ENCODE data around the gene P3H4. TPM values are rescaled to one million over a fixed set of nuclear protein-coding genes. Genes with fewer than 3 reads are reported as not detected.

Gene P3H4, protein sequence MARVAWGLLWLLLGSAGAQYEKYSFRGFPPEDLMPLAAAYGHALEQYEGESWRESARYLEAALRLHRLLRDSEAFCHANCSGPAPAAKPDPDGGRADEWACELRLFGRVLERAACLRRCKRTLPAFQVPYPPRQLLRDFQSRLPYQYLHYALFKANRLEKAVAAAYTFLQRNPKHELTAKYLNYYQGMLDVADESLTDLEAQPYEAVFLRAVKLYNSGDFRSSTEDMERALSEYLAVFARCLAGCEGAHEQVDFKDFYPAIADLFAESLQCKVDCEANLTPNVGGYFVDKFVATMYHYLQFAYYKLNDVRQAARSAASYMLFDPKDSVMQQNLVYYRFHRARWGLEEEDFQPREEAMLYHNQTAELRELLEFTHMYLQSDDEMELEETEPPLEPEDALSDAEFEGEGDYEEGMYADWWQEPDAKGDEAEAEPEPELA
- total RNA-seq (2012; rRNA removed) (21.5 and 22.2 TPM in 2 replicates), polyA plus RNA-seq (2012; rRNA removed) (66.7 and 76.9 TPM in 2 replicates), Bru-seq, nascent RNA (percentile 73 among the genes with signal in this experiment), BruChase-seq, experiment 1, labeled RNA remaining after a 6-hour chase (percentile 90 among the genes with signal in this experiment), BruChase-seq, experiment 2, labeled RNA remaining after a 2-hour chase (percentile 84 among the genes with signal in this experiment)
- 97.5 and 103 TPM in 2 replicates for polyA plus RNA-seq (2012; cell fraction: cytosol; rRNA removed)
- polyA plus RNA-seq (2012; cell fraction: nucleus; rRNA removed; ENCODE audit: low replicate concordance): 24.6 and 46.5 TPM in 2 replicates
- long read RNA-seq, transcript P3H4-202 (8 exons, 2,601 nt): major isoform, 78 of 145 reads
- long read RNA-seq, partial matches to known transcripts: 37 of 145 reads
- long read RNA-seq, other reads (novel, unspliced or antisense): 28 of 145 reads

DNA sequence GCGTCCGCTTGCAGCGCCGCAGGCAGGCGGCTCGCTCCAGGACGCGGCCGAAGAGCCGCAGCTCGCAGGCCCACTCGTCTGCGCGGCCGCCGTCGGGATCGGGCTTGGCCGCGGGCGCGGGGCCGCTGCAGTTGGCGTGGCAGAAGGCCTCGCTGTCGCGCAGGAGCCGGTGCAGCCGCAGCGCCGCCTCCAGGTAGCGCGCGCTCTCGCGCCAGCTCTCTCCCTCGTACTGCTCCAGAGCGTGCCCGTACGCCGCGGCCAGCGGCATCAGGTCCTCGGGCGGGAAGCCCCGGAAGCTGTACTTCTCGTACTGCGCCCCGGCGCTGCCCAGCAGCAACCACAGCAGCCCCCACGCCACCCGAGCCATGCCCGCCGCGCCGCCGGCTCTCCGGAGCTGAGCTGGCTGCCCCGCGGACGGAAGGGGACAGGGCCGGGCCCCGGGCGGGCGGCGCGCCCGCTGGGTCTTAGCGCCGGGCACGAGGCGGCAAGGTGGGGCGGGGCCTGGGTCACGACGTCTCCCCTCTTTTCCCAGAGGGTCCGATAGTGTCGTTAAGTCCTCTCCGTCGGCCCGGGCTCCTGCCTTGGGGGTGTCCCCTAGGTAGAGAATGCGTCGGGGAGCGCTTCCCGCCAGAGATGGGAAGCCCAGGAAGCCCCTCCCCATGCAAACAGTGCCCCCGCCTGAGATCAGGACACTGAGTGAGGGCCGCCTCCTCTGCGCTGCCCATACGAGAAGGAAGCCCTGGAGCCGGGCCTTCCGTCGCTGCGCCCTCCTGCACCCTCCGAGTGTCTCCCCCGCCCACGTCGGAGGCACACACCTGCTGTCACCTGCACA lies at the start of gene P3H4:
TSS of gene P3H4 (minus strand) at position 401 of the 832 bp plus-strand sequence. CDS start at position 367, 34 bp downstream.
- Histone ChIP-seq H3K18ac (ENCODE audit: low read depth, low read length) (peak within 1 kb of the TSS; percentile 71), H3K4me1 (ENCODE audit: control insufficient read depth, insufficient read depth, low read length) (peaks cover 20% of the 10 kb centered on the region), H4K5ac (ENCODE audit: low read depth, low read length) (peak within 1 kb of the TSS; percentile 62), H2AFZ (replicated peaks; ENCODE audit: low read length, poor library complexity) (peak within 1 kb of the TSS; percentile 94), H3K4ac (ENCODE audit: low read depth, low read length) (peak within 1 kb of the TSS; percentile 100), H3K27me3 (ENCODE audit: control insufficient read depth, insufficient read depth, low read length) (no peaks in the 10 kb centered on the region), H3K36me3 (ENCODE audit: control insufficient read depth, insufficient read depth, low read length) (peaks cover 16% of the 10 kb centered on the region), H2BK120ac (ENCODE audit: low read depth, low read length) (peak within 1 kb of the TSS; percentile 87), H4K20me1 (ENCODE audit: insufficient read depth, low read length) (peaks cover 40% of the 10 kb centered on the region), H3K79me1 (ENCODE audit: low read depth in 1 of 2, low read length in 2 of 2) (peaks cover 18 to 83% of the 10 kb centered on the region in 2 experiments), H3K9me1 (ENCODE audit: insufficient read depth, low read length) (peaks cover 30% of the 10 kb centered on the region), H3K9ac (ENCODE audit: low read depth, low read length) (peak within 1 kb of the TSS; percentile 96), H2BK15ac (ENCODE audit: low read depth, low read length) (peak within 1 kb of the TSS; percentile 98; the same call in 2 of the 3 replicates), H3K27ac (ENCODE audit: insufficient read depth, low read length) (peak within 1 kb of the TSS; percentile 93), H3K9me3 (ENCODE audit: control insufficient read depth, insufficient read depth, low read length) (no peaks in the 10 kb centered on the region), H2AK9ac (replicated peaks; ENCODE audit: low read depth, low read length, poor library complexity) (peak within 1 kb of the TSS; percentile 100), H3K23ac (ENCODE audit: low read depth, low read length) (peak within 1 kb of the TSS; percentile 85), H2AK5ac (ENCODE audit: low read depth, low read length) (peak within 1 kb of the TSS; percentile 95), H2BK5ac (ENCODE audit: low read depth, low read length, poor library complexity, severe bottlenecking) (peak within 1 kb of the TSS; percentile 94), H3K4me2 (ENCODE audit: low read depth, low read length) (peak within 1 kb of the TSS; percentile 88), H4K8ac (ENCODE audit: low read depth in 2 of 2, low read length in 2 of 2) (peak within 1 kb of the TSS; percentile 92 to 94), H3K4me3 (ENCODE audit: insufficient read depth, low read depth, low read length) (peak within 1 kb of the TSS; percentile 88), H4K91ac (ENCODE audit: insufficient read depth, low read depth, low read length) (peak within 1 kb of the TSS; percentile 95), H3K14ac (replicated peaks; ENCODE audit: low read depth, low read length) (peak within 1 kb of the TSS; percentile 90), H3K56ac (ENCODE audit: extremely low read depth, insufficient read depth, low read length) (peak within 1 kb of the TSS; percentile 79), H2BK20ac (ENCODE audit: low read depth, low read length) (peak within 1 kb of the TSS; percentile 72; the same call in 1 of the 2 replicates)
- no TSS peak for BruUV-seq (replicated peaks)
- DNase-seq (peak; percentile 80), ATAC-seq (ENCODE audit: low read depth) (peak; percentile 70)
- 0% methylated on average over 43 of the region's 96 CpGs; no CpG with 5 or more reads in 1 of the 2 experiments for WGBS, 2 experiments (ENCODE audit: extremely low coverage in 2 of 2, insufficient read length in 1 of 2)
- intact Hi-C loops (cut with micrococcal nuclease) (loop anchor here (1.0 to 2.0 kb wide), 3 partner anchors 53 to 147 kb away; partner anchors contain the start of genes ACLY and KLHL11), in situ Hi-C loops (cut with MboI; ENCODE audit: low sequenced_read_pairs) (no loop called here), dilution Hi-C loops (cut with HindIII; ENCODE audit: low sequenced_read_pairs, unreplicated experiment) (no loop called here)
- ChIA-PET POLR2A (ENCODE audit: unreplicated experiment) (interaction anchor here (0.6 kb wide), 2 partner anchors 103 to 154 kb away, joined by 3 to 6 read pairs; no protein-coding TSS in a partner anchor), CTCF (no interaction called here)
- TF ChIP-seq RAD21 (IDR thresholded peaks at IDR 0.05; ENCODE audit: low read length) (peak; percentile 44), RCOR1 (IDR thresholded peaks at IDR 0.05; ENCODE audit: insufficient replicate concordance, low read length) (no peak), MXI1 (IDR thresholded peaks at IDR 0.05; ENCODE audit: borderline replicate concordance, low read depth, low read length) (peak; percentile 62; the same call in 1 of the 2 replicates), CTCF (conservative IDR thresholded peaks at IDR 0.05; ENCODE audit: low read depth, low read length) (peak; percentile 66), POLR2A (IDR thresholded peaks at IDR 0.05; ENCODE audit: low read depth, low read length) (0 out of 2 replicates have a peak, but pooled peaks have one; percentile 30), MAZ (IDR thresholded peaks at IDR 0.05; ENCODE audit: borderline replicate concordance, low read depth, low read length) (peak; percentile 82; the same call in 1 of the 2 replicates)
- TF ChIP-seq, protein P1, sequence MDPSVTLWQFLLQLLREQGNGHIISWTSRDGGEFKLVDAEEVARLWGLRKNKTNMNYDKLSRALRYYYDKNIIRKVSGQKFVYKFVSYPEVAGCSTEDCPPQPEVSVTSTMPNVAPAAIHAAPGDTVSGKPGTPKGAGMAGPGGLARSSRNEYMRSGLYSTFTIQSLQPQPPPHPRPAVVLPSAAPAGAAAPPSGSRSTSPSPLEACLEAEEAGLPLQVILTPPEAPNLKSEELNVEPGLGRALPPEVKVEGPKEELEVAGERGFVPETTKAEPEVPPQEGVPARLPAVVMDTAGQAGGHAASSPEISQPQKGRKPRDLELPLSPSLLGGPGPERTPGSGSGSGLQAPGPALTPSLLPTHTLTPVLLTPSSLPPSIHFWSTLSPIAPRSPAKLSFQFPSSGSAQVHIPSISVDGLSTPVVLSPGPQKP (IDR thresholded peaks at IDR 0.05; ENCODE audit: borderline replicate concordance, low read depth, low read length): no peak
- TF ChIP-seq, protein P2, sequence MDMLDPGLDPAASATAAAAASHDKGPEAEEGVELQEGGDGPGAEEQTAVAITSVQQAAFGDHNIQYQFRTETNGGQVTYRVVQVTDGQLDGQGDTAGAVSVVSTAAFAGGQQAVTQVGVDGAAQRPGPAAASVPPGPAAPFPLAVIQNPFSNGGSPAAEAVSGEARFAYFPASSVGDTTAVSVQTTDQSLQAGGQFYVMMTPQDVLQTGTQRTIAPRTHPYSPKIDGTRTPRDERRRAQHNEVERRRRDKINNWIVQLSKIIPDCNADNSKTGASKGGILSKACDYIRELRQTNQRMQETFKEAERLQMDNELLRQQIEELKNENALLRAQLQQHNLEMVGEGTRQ (IDR thresholded peaks at IDR 0.05; ENCODE audit: low read depth, low read length): no peak

Data from IMR-90 (cell line).